Parathyroid adenoma (tissue), 2 donors: Measurements from ENCODE around the gene LMO2.

Experiments
- H2AFZ ChIP-seq: fragments of 300-600 bp; sonication (generic); one replicate; pipeline ENCODE4 v1.7.0; 2017; ENCODE audit warnings: antibody characterized with exemption, mild to moderate bottlenecking
- H3K27ac ChIP-seq: fragments of 300-600 bp; sonication (generic); one replicate; pipeline ENCODE4 v1.7.0; 2017
- H3K27me3 ChIP-seq: fragments of 300-600 bp; sonication (generic); one replicate; pipeline ENCODE4 v1.7.0; 2017; ENCODE audit warnings: low read length; ENCODE audit not compliant: control insufficient read depth, insufficient read depth
- H3K36me3 ChIP-seq: fragments of 300-600 bp; sonication (generic); one replicate; pipeline ENCODE4 v1.7.0; 2017; ENCODE audit warnings: low read length; ENCODE audit not compliant: control insufficient read depth, insufficient read depth
- H3K4me1 ChIP-seq: fragments of 300-600 bp; sonication (generic); one replicate; pipeline ENCODE4 v1.7.0; 2017; ENCODE audit warnings: control low read depth
- H3K4me2 ChIP-seq: fragments of 300-600 bp; sonication (generic); one replicate; pipeline ENCODE4 v1.7.0; 2017; ENCODE audit warnings: low read length
- H3K4me3 ChIP-seq: fragments of 300-600 bp; sonication (generic); one replicate; pipeline ENCODE4 v1.7.0; 2017; ENCODE audit warnings: low read depth, low read length
- H3K79me2 ChIP-seq: fragments of 300-600 bp; sonication (generic); one replicate; pipeline ENCODE4 v1.7.0; 2017; ENCODE audit warnings: control low read depth
- H3K9ac ChIP-seq: fragments of 300-600 bp; sonication (generic); one replicate; pipeline ENCODE4 v1.7.0; 2017; ENCODE audit warnings: mild to moderate bottlenecking
- H3K9me3 ChIP-seq: fragments of 300-600 bp; sonication (generic); one replicate; pipeline ENCODE4 v1.7.0; 2017; ENCODE audit warnings: low read length; ENCODE audit not compliant: control insufficient read depth
- TF ChIP-seq, protein P1 (sequence below): fragments of 300-600 bp; sonication (generic); IDR thresholded peaks from one replicate; pipeline ENCODE4 v1.7.0; 2017; ENCODE audit warnings: antibody characterized with exemption, mild to moderate bottlenecking
- donor health status: primary hyperparathyroidism.

Gene LMO2

DNA sequence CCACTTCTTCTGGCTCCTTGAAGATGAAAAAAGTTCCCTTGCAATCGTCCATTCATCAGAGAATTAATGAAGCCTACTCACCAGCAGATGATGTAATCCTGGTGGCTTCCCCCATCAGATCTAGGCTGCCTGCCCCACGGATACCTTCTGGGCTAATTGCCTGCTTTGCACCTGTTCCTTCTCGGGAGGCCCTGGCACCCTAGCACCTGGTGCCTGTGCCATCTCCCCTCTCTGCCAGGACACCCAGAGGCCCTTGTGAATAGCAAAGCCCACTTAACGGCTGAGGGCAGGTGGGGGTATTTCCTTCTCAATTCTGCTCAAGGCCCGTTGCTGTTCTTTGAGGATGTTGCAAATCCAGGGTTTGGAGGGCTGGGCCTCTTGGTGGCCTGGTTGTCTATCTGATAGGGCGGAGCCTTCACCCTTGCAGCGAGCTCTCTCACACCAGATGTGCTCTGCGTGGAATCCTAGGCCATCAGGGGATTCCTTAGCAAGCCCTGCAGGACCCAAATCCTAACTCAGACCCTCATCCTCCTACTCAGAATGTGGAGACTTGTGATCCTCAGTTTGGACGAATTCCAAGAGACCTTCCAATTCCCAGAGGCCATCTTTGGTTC is at the start of gene LMO2:
Gene LMO2, minus strand, starts transcription at position 363 of the 614 bp plus-strand sequence. CDS start 22,360 bp downstream, outside the sequence.
- Histone ChIP-seq H3K27ac (no peak within 1 kb of the TSS), H2AFZ (no peak within 1 kb of the TSS), H3K36me3 (no peaks in the 10 kb centered on the region), H3K9me3 (no peaks in the 10 kb centered on the region), H3K4me1 (no peaks in the 10 kb centered on the region), H3K4me2 (no peak within 1 kb of the TSS), H3K79me2 (no peaks in the 10 kb centered on the region), H3K27me3 (no peaks in the 10 kb centered on the region), H3K9ac (no peak within 1 kb of the TSS), H3K4me3 (no peak within 1 kb of the TSS)
- TF ChIP-seq, protein P1, sequence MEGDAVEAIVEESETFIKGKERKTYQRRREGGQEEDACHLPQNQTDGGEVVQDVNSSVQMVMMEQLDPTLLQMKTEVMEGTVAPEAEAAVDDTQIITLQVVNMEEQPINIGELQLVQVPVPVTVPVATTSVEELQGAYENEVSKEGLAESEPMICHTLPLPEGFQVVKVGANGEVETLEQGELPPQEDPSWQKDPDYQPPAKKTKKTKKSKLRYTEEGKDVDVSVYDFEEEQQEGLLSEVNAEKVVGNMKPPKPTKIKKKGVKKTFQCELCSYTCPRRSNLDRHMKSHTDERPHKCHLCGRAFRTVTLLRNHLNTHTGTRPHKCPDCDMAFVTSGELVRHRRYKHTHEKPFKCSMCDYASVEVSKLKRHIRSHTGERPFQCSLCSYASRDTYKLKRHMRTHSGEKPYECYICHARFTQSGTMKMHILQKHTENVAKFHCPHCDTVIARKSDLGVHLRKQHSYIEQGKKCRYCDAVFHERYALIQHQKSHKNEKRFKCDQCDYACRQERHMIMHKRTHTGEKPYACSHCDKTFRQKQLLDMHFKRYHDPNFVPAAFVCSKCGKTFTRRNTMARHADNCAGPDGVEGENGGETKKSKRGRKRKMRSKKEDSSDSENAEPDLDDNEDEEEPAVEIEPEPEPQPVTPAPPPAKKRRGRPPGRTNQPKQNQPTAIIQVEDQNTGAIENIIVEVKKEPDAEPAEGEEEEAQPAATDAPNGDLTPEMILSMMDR, result no peak

DNA sequence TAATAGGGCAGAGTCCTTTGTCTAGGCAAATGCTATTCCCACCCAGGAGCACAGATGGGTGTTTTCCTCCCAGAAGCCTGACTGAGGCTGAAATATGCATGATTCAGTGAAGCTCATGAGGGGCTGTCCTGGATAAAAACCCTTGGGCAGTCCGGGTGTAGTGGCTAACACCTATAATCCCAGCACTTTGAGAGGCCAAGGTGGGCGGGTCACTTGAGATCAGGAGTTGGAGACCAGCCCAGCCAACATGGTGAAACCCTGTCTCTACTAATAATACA is 48.6 kb upstream of the LMO2 start:
- Histone ChIP-seq H3K79me2 (no peaks in the 10 kb centered on the region), H3K27me3 (no peaks in the 10 kb centered on the region), H2AFZ (no peak overlapping the region), H3K9me3 (no peaks in the 10 kb centered on the region), H3K4me2 (no peak overlapping the region), H3K36me3 (no peaks in the 10 kb centered on the region), H3K9ac (no peak overlapping the region), H3K4me3 (no peak overlapping the region), H3K27ac (no peak overlapping the region), H3K4me1 (no peaks in the 10 kb centered on the region)
- TF ChIP-seq, protein P1, result no peak

DNA sequence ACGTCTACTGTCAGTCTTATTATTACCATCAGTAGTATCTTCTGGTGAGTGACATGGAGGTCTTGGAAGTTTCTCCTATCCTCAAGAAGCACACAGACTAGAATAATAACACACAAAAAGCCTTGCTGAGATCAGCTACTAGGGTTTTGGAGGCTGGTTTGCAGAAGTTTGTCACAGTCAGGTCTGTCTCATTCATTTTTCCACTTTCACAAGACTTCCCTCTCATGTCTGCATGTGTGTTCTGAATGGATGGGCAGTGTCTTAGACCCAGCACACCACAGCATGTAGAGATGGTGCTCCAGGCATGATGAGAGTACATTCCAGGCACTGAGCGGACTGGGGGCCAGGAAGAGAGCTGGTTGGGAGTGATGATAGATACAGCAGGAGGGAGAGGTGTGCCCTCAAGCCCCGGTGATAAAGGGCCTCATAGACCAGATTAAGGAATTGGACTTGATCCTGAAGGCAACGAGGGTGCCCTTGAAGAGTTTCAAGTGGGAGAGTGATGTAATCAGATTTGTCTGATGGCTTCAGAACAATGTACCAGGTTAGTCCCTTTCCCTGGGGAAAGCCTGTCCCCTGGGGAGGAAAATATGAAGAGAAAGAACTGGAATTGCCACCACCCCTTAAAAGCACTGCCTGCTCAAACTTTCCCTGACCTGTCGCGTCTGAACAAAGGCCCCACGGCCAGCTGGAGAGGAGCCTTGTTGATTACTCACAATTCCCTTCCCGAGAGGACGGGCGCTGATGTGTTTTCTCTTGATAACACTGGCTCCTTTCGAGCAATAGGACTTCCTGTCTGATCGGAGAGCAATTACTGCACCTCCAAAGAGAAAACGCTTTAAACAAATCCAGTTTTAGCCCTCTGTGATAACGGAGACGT is 45.1 kb upstream of the LMO2 start:
- Histone ChIP-seq H3K4me1 (no peaks in the 10 kb centered on the region), H3K27ac (peak overlapping the region; percentile 9), H2AFZ (no peak overlapping the region)

DNA sequence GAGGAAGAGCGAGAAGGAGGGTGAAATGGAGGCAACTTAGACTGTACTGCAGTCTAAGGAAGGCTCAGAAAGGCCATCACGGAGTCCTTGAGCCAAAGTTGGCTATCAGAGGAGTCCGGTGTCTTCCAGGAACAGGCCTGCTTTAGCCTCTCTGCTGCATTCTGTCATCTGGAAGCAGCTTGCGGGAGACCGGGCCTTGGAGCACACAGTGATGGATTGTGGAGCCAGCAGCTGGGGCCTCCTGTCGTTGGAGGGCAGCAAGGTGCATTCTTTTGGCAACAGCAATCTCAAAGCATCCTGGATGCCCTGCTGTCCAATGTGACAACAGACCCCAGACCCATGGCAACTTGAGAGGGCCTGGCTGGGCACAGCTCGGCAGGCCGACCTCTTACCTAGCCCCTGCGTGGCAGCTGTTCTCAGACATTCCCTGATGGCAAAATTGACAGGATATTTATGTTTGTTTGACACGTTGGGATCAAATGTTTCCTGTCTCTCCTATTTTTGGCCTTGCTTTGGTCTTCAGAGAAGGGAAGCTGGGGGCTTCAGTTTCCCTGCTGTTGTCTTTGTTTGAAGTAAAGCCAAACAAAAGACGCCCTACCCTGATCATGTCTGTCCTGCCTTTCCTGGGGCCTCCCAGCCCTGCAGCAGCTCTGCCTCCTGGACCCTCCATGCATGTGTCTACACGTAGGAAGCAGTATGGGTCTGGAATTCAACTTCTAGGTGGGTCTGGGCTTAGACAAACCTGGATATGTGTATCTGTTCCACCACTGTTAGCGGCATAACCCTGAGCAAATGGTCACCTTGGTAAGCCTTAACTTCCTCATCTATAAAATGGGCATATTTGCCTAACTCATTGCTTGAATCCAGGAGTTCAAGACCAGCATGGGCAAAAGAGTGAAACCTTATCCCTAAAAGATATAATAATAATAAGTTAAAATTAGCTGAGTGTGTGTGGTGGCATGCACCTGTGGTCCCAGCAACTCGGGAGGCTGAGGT is 43.9 kb upstream of the LMO2 start:
- TF ChIP-seq, protein P1, result no peak
- H3K9me3 ChIP-seq, result no peaks in the 10 kb centered on the region
- no peaks in the 10 kb centered on the region for H3K36me3 ChIP-seq
- no peak overlapping the region for H3K9ac ChIP-seq
- no peaks in the 10 kb centered on the region for H3K27me3 ChIP-seq
- no peaks in the 10 kb centered on the region for H3K4me1 ChIP-seq
- no peaks in the 10 kb centered on the region for H3K79me2 ChIP-seq
- H3K4me3 ChIP-seq, result no peak overlapping the region
- no peak overlapping the region for H3K27ac ChIP-seq
- no peak overlapping the region for H2AFZ ChIP-seq
- no peak overlapping the region for H3K4me2 ChIP-seq

More for the DNA sequence above, 45.1 kb upstream of the LMO2 start:
- Histone ChIP-seq H3K36me3 (no peaks in the 10 kb centered on the region), H3K27me3 (no peaks in the 10 kb centered on the region), H3K4me2 (no peak overlapping the region), H3K4me3 (no peak overlapping the region), H3K9ac (no peak overlapping the region), H3K9me3 (no peaks in the 10 kb centered on the region), H3K79me2 (no peaks in the 10 kb centered on the region)
- TF ChIP-seq, protein P1, result no peak
